ENCODE measurements around the gene RSF1. TPM values are rescaled to one million over a fixed set of nuclear protein-coding genes. Genes with fewer than 3 reads are reported as not detected.

The RSF1 gene
- total RNA-seq, 1 experiment from 2014 or later = 83.0 TPM

- ChIA-PET POLR2A (no interaction called here), CTCF (no interaction called here)
- ATAC-seq (peak; percentile 39), DNase-seq (ENCODE audit: low read depth, low spot score) (no peak)
- no peaks in the 10 kb centered on the region for H3K27me3 ChIP-seq (ENCODE audit: control insufficient read depth, insufficient read depth, low read length)
- H3K9me3 ChIP-seq (ENCODE audit: control insufficient read depth, insufficient read depth, low read depth, low read length) = no peaks in the 10 kb centered on the region
- TF ChIP-seq POLR2AphosphoS5 (IDR thresholded peaks at IDR 0.05; ENCODE audit: low read depth, low read length) (no peak), TCF7L2 (IDR thresholded peaks at IDR 0.05; ENCODE audit: low read depth, low read length) (peak; percentile 35; the same call in 1 of the 2 replicates), SIN3A (IDR thresholded peaks at IDR 0.05; ENCODE audit: borderline replicate concordance, insufficient read depth, low read depth, low read length) (no peak)
- TF ChIP-seq, protein P1, sequence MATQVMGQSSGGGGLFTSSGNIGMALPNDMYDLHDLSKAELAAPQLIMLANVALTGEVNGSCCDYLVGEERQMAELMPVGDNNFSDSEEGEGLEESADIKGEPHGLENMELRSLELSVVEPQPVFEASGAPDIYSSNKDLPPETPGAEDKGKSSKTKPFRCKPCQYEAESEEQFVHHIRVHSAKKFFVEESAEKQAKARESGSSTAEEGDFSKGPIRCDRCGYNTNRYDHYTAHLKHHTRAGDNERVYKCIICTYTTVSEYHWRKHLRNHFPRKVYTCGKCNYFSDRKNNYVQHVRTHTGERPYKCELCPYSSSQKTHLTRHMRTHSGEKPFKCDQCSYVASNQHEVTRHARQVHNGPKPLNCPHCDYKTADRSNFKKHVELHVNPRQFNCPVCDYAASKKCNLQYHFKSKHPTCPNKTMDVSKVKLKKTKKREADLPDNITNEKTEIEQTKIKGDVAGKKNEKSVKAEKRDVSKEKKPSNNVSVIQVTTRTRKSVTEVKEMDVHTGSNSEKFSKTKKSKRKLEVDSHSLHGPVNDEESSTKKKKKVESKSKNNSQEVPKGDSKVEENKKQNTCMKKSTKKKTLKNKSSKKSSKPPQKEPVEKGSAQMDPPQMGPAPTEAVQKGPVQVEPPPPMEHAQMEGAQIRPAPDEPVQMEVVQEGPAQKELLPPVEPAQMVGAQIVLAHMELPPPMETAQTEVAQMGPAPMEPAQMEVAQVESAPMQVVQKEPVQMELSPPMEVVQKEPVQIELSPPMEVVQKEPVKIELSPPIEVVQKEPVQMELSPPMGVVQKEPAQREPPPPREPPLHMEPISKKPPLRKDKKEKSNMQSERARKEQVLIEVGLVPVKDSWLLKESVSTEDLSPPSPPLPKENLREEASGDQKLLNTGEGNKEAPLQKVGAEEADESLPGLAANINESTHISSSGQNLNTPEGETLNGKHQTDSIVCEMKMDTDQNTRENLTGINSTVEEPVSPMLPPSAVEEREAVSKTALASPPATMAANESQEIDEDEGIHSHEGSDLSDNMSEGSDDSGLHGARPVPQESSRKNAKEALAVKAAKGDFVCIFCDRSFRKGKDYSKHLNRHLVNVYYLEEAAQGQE (IDR thresholded peaks at IDR 0.05; ENCODE audit: insufficient read depth in 1 of 2, low read depth in 2 of 2, low read length in 1 of 2) = no peak; a peak in 1 of 4 replicates
- TF ChIP-seq, protein P2, sequence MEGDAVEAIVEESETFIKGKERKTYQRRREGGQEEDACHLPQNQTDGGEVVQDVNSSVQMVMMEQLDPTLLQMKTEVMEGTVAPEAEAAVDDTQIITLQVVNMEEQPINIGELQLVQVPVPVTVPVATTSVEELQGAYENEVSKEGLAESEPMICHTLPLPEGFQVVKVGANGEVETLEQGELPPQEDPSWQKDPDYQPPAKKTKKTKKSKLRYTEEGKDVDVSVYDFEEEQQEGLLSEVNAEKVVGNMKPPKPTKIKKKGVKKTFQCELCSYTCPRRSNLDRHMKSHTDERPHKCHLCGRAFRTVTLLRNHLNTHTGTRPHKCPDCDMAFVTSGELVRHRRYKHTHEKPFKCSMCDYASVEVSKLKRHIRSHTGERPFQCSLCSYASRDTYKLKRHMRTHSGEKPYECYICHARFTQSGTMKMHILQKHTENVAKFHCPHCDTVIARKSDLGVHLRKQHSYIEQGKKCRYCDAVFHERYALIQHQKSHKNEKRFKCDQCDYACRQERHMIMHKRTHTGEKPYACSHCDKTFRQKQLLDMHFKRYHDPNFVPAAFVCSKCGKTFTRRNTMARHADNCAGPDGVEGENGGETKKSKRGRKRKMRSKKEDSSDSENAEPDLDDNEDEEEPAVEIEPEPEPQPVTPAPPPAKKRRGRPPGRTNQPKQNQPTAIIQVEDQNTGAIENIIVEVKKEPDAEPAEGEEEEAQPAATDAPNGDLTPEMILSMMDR (IDR thresholded peaks at IDR 0.05) = no peak
- H3K4me3 ChIP-seq (ENCODE audit: low read depth in 2 of 2, low read length in 2 of 2) = peak overlapping the region; percentile 94
- peak overlapping the region; percentile 61 for H3K27ac ChIP-seq (ENCODE audit: low read length)
- peaks cover 27% of the 10 kb centered on the region for H3K4me1 ChIP-seq (ENCODE audit: control insufficient read depth, insufficient read depth, low read length)
- BruUV-seq (replicated peaks) = TSS peak; percentile 86
- intact Hi-C loops (cut with micrococcal nuclease; ENCODE audit: unreplicated experiment) (loop anchor here (5.0 kb wide), 1 partner anchor 226 kb away; no protein-coding TSS in a partner anchor), in situ Hi-C loops (cut with HindIII; ENCODE audit: low pct_unique_long_range_greater_than_20kb, low sequenced_read_pairs) (no loop called here)
- peaks cover 3% of the 10 kb centered on the region; the same call in 1 of the 2 replicates for H3K36me3 ChIP-seq (ENCODE audit: control insufficient read depth, insufficient read depth, low read length)
These were observed 878 bp upstream of the RSF1 start for GRCh38 chr11:77821349-77821851.

DNA sequence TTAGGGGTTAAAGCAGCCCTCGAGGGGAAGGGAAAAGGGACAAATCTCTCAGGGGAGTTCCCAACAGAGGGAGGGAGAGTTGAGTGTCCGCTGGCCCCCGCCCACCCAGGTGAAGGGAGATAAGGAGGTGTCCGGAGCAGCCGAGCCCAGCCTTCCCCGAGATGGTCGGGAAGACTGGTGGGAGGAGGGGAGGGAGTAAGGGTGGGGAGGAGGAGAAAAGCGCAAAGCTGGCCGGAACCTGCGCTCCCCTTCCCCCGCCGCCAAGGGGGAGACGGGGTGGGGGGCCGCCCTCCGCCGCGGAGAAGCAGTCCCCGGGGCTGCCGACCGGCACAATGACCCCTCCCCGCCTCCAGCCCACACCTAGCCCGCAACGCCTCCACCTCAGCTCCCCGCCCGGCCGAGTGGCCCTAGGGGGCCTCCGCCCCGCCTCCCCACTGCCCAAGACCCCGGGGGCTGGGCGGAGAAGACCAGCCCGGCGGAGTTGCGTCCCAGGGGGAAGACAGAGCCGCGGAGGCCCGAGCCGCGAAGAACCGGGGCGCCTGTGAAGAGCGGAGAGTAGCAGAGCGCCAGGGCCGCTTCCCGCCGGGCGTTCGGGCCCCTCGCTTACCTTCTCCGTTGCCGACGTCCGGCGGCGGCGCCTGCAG, 479 bp downstream of the RSF1 start:
- TF ChIP-seq, protein P2 (IDR thresholded peaks at IDR 0.05) = no peak
- TF ChIP-seq TCF7L2 (IDR thresholded peaks at IDR 0.05; ENCODE audit: low read depth, low read length) = no peak; the same call in 1 of the 2 replicates
- Histone ChIP-seq H3K27me3 (ENCODE audit: control insufficient read depth, insufficient read depth, low read length) (no peaks in the 10 kb centered on the region), H3K9me3 (ENCODE audit: control insufficient read depth, insufficient read depth, low read depth, low read length) (peaks cover 5% of the 10 kb centered on the region; the same call in 1 of the 2 replicates), H3K4me3 (ENCODE audit: low read depth in 2 of 2, low read length in 2 of 2) (peak overlapping the region; percentile 94), H3K36me3 (ENCODE audit: control insufficient read depth, insufficient read depth, low read length) (peaks cover 3% of the 10 kb centered on the region; the same call in 1 of the 2 replicates), H3K27ac (ENCODE audit: low read length) (peak overlapping the region; percentile 90), H3K4me1 (ENCODE audit: control insufficient read depth, insufficient read depth, low read length) (peaks cover 27% of the 10 kb centered on the region)
- no peak for DNase-seq (ENCODE audit: low read depth, low spot score)
- intact Hi-C loops (cut with micrococcal nuclease; ENCODE audit: unreplicated experiment) (loop anchor here (5.0 kb wide), 1 partner anchor 227 kb away; no protein-coding TSS in a partner anchor), in situ Hi-C loops (cut with HindIII; ENCODE audit: low pct_unique_long_range_greater_than_20kb, low sequenced_read_pairs) (no loop called here)
- ChIA-PET POLR2A (interaction anchor here (0.5 to 0.9 kb wide), 2 partner anchors 48 to 597 kb away, joined by 3 read pairs; no protein-coding TSS in a partner anchor), CTCF (interaction anchor here (1.0 kb wide), 1 partner anchor 175 kb away, joined by 3 read pairs; no protein-coding TSS in a partner anchor)
- ATAC-seq = peak; percentile 54
- BruUV-seq (replicated peaks) = no TSS peak

Data from Panc1 (cell line).